ENCODE results near the gene FNDC4. TPM values are rescaled to one million over a fixed set of nuclear protein-coding genes. Genes with fewer than 3 reads are reported as not detected.
"Not testable (repeated sequence)": the region's sequence is repeated elsewhere in the genome, so short reads cannot be mapped to it uniquely, and the experiment has no call there.

Gene FNDC4, protein sequence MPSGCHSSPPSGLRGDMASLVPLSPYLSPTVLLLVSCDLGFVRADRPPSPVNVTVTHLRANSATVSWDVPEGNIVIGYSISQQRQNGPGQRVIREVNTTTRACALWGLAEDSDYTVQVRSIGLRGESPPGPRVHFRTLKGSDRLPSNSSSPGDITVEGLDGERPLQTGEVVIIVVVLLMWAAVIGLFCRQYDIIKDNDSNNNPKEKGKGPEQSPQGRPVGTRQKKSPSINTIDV
- total RNA-seq (2022), result 2.4 and 2.5 TPM in 2 replicates
- percentile 30 among the genes with signal in this experiment for Bru-seq, nascent RNA
- BruChase-seq, experiment 1, labeled RNA remaining after a 2-hour chase, result percentile 30 among the genes with signal in this experiment
- percentile 39 among the genes with signal in this experiment for BruChase-seq, experiment 2, labeled RNA remaining after a 6-hour chase
- long read RNA-seq, transcript FNDC4-201 (7 exons, 1,657 nt), result major isoform, 6 of 9 reads
- long read RNA-seq, partial matches to known transcripts, result 0 of 9 reads
- long read RNA-seq, other reads (novel, unspliced or antisense), result 3 of 9 reads

DNA sequence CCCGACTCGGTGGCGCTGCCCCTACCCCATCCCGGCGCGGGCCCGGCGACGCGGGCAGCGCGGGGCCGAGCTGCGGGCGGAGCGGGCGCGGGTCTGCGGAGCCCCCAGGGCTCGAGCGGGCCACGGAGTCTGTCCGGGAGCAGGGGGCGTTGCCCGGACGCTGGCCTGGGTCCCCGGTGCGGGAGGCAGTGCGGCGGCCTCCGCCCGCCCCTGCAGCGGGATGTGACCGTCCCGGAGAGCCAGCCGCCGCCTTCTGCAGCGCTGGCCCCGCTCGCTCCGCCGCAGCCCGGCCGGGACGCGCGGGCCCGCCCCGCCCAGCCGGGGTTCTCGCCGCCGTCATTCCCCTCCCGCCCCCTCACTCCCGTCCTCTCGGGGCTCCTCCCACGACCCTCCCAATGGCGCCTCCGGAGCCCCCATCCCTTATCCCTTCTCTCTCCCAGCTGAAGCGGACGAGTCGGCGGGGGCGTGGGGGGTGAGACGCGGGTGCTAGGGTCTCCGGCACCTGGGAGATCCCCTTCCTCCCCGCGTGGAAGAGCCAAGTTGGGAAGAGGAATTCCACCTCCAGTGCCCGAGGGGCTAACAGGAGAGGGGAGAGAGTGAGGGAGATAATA, at the start of gene FNDC4:
TSS of gene FNDC4 (minus strand) at position 257 of the 611 bp plus-strand sequence. CDS start 521 bp downstream, outside the sequence.
- no TSS peak for BruUV-seq (replicated peaks)
- ChIA-PET CTCF (no interaction called here), POLR2A (no interaction called here)
- H3K9me3 ChIP-seq, result no peaks in the 10 kb centered on the region
- intact Hi-C loops (cut with micrococcal nuclease; ENCODE audit: unreplicated experiment), result loop anchor here (10.0 kb wide), 1 partner anchor 90 kb away; the partner anchor contains the start of gene PPM1G
- Mint-ChIP-seq H3K4me3 (ENCODE audit: unreplicated experiment) (peak within 1 kb of the TSS; percentile 88), H3K9me3 (ENCODE audit: unreplicated experiment) (no peaks in the 10 kb centered on the region), H3K4me1 (ENCODE audit: low read depth, unreplicated experiment) (peaks cover 10% of the 10 kb centered on the region), H3K36me3 (ENCODE audit: insufficient read depth, unreplicated experiment) (no peaks in the 10 kb centered on the region), H3K27ac (ENCODE audit: unreplicated experiment) (peak within 1 kb of the TSS; percentile 14), H3K27me3 (ENCODE audit: insufficient read depth, unreplicated experiment) (peaks cover 6% of the 10 kb centered on the region)
- TF ChIP-seq CTCF (IDR thresholded peaks at IDR 0.05; ENCODE audit: insufficient read depth in 1 of 2, low read depth in 1 of 2, low read length in 1 of 2, severe bottlenecking in 1 of 2, unreplicated experiment in 1 of 2), result no peak
- no peaks in the 10 kb centered on the region for H3K27me3 ChIP-seq (replicated peaks; ENCODE audit: control insufficient read depth, insufficient read depth, low read length)
- peak within 1 kb of the TSS; percentile 68 for H3K4me3 ChIP-seq (ENCODE audit: low read depth, low read length)
- H3K36me3 ChIP-seq (ENCODE audit: control insufficient read depth, insufficient read depth, low read length), result no peaks in the 10 kb centered on the region
- H3K4me1 ChIP-seq, result peaks cover 27% of the 10 kb centered on the region; the same call in 1 of the 2 replicates
- DNase-seq, result peak in 1 of 2 experiments; percentile 60

- H3K9me3 ChIP-seq, result peaks cover 7% of the 10 kb centered on the region; the same call in 1 of the 2 replicates
- no peaks in the 10 kb centered on the region for H3K4me1 ChIP-seq
- no TSS peak for BruUV-seq (replicated peaks)
- Mint-ChIP-seq H3K27me3 (ENCODE audit: insufficient read depth, unreplicated experiment) (no peaks in the 10 kb centered on the region), H3K4me3 (ENCODE audit: unreplicated experiment) (no peak overlapping the region), H3K27ac (ENCODE audit: unreplicated experiment) (no peak overlapping the region), H3K36me3 (ENCODE audit: insufficient read depth, unreplicated experiment) (no peaks in the 10 kb centered on the region), H3K9me3 (ENCODE audit: unreplicated experiment) (no peaks in the 10 kb centered on the region), H3K4me1 (ENCODE audit: low read depth, unreplicated experiment) (no peaks in the 10 kb centered on the region)
- POLR2A ChIA-PET, result no interaction called here
- intact Hi-C loops (cut with micrococcal nuclease; ENCODE audit: unreplicated experiment), result loop anchor here (5.0 kb wide), 1 partner anchor 838 kb away; no protein-coding TSS in a partner anchor
- H3K27me3 ChIP-seq (replicated peaks; ENCODE audit: control insufficient read depth, insufficient read depth, low read length), result no peaks in the 10 kb centered on the region
- no peak for TF ChIP-seq CTCF (IDR thresholded peaks at IDR 0.05; ENCODE audit: insufficient read depth in 1 of 2, low read depth in 1 of 2, low read length in 1 of 2, severe bottlenecking in 1 of 2, unreplicated experiment in 1 of 2)
- no peak for DNase-seq
- no peak overlapping the region for H3K4me3 ChIP-seq (ENCODE audit: low read depth, low read length)
- H3K36me3 ChIP-seq (ENCODE audit: control insufficient read depth, insufficient read depth, low read length), result no peaks in the 10 kb centered on the region
- CTCF ChIA-PET, result no interaction called here
These were observed 49.3 kb upstream of the FNDC4 start for GRCh38 chr2:27544143-27544821.

DNA sequence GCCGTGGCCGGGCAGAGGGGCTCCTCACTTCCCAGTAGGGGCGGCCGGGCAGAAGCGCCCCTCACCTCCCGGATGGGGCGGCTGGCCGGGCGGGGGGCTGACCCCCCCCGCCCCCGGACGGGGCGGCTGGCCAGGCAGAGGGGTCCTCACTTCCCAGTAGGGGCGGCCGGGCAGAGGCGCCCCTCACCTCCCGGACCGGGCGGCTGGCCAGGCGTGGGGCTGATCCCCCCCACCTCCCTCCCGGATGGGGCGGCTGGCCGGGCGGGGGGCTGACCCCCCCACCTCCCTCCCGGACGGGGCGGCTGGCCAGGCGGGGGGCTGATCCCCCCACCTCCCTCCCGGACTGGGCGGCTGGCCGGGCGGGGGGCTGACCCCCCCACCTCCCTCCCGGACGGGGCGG, 44.6 kb upstream of the FNDC4 start:
- H3K4me3 ChIP-seq (ENCODE audit: low read depth, low read length); POLR2A ChIA-PET; H3K27me3 ChIP-seq (replicated peaks; ENCODE audit: control insufficient read depth, insufficient read depth, low read length); H3K27me3 Mint-ChIP-seq (ENCODE audit: insufficient read depth, unreplicated experiment); H3K9me3 Mint-ChIP-seq (ENCODE audit: unreplicated experiment); H3K36me3 ChIP-seq (ENCODE audit: control insufficient read depth, insufficient read depth, low read length); H3K4me3 Mint-ChIP-seq (ENCODE audit: unreplicated experiment); DNase-seq; H3K36me3 Mint-ChIP-seq (ENCODE audit: insufficient read depth, unreplicated experiment); H3K4me1 ChIP-seq; H3K4me1 Mint-ChIP-seq (ENCODE audit: low read depth, unreplicated experiment); H3K9me3 ChIP-seq; H3K27ac Mint-ChIP-seq (ENCODE audit: unreplicated experiment); CTCF ChIA-PET; BruUV-seq (replicated peaks): not testable (repeated sequence)
- intact Hi-C loops (cut with micrococcal nuclease; ENCODE audit: unreplicated experiment), result loop anchor here (5.0 kb wide), 1 partner anchor 843 kb away; no protein-coding TSS in a partner anchor

DNA sequence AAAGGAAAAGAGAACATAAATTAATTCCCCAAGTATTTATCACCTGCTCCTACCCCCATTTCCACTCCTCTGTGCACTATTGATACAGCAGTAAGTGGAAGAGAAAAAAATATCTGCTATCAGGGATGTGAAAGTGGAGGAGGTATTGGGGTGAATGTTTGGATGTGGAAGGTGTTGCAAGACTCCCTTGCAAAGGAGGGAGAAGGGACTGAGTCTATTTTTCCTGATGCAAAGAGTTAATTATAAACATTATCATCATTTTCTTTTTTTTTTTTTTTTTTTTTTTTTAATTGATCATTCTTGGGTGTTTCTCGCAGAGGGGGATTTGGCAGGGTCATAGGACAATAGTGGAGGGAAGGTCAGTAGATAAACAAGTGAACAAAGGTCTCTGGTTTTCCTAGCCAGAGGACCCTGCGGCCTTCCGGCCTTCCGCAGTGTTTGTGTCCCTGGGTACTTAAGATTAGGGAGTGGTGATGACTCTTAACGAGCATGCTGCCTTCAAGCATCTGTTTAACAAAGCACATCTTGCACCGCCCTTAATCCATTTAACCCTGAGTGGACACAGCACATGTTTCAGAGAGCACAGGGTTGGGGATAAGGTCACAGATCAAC, 43.9 kb upstream of the FNDC4 start:
- CTCF ChIA-PET; H3K9me3 Mint-ChIP-seq (ENCODE audit: unreplicated experiment); H3K36me3 ChIP-seq (ENCODE audit: control insufficient read depth, insufficient read depth, low read length); POLR2A ChIA-PET; intact Hi-C loops (cut with micrococcal nuclease; ENCODE audit: unreplicated experiment); BruUV-seq (replicated peaks); H3K4me1 Mint-ChIP-seq (ENCODE audit: low read depth, unreplicated experiment); H3K36me3 Mint-ChIP-seq (ENCODE audit: insufficient read depth, unreplicated experiment); H3K27me3 Mint-ChIP-seq (ENCODE audit: insufficient read depth, unreplicated experiment); DNase-seq; H3K27me3 ChIP-seq (replicated peaks; ENCODE audit: control insufficient read depth, insufficient read depth, low read length); H3K4me1 ChIP-seq; H3K4me3 ChIP-seq (ENCODE audit: low read depth, low read length); H3K4me3 Mint-ChIP-seq (ENCODE audit: unreplicated experiment); H3K27ac Mint-ChIP-seq (ENCODE audit: unreplicated experiment); H3K9me3 ChIP-seq: not testable (repeated sequence)

Measured in Caco-2 (cell line).